ENCODE results near the gene GRK4.
"Not testable (repeated sequence)": the region's sequence is repeated elsewhere in the genome, so short reads cannot be mapped to it uniquely, and the experiment has no call there.

Gene GRK4

DNA sequence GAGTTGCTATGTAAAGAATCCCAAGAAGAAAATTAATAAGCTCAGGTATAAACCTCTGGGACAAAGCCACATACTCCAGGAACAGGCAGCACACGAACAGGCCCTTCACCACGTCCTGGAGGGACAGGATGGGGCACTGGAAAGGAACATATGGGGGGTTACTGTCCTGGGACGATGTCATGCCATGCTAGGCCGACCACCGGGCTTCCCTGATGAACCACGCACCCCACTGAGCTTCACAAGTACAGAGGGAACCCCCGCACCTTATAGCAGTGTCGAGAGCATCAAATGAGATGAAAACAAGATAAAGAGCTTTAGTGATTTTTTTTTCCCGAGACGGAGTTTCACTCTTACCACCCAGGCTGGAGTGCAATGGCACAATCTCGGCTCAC, 19.3 kb upstream of the GRK4 start:
- Histone ChIP-seq H3K4me3 (ENCODE audit: insufficient read depth, low read length, poor library complexity, severe bottlenecking) (no peak overlapping the region), H3K27me3 (ENCODE audit: low read length) (no peaks in the 10 kb centered on the region), H3K79me2 (ENCODE audit: insufficient read depth, low read length) (no peaks in the 10 kb centered on the region), H2AFZ (ENCODE audit: low read depth, low read length, severe bottlenecking) (no peak overlapping the region), H3K4me2 (ENCODE audit: low read depth, low read length, poor library complexity, severe bottlenecking) (no peak overlapping the region), H3F3A (ENCODE audit: insufficient read depth) (no peaks in the 10 kb centered on the region), H3K9ac (ENCODE audit: low read length) (no peak overlapping the region), H3K9me3 (ENCODE audit: insufficient read depth, low read length) (no peaks in the 10 kb centered on the region), H4K20me1 (ENCODE audit: low read depth, low read length) (no peaks in the 10 kb centered on the region), H3K36me3 (ENCODE audit: low read length) (peaks cover 9% of the 10 kb centered on the region), H3K9me2 (replicated peaks; ENCODE audit: insufficient read depth, low read length) (no peaks in the 10 kb centered on the region), H3K27ac (ENCODE audit: low read depth, low read length) (no peak overlapping the region)
- TF ChIP-seq EZH2phosphoT487 (conservative IDR thresholded peaks at IDR 0.05; ENCODE audit: low read length) = no peak
- no peak for TF ChIP-seq CTCF (IDR thresholded peaks at IDR 0.05; ENCODE audit: insufficient read depth, low read length, poor library complexity, severe bottlenecking)

DNA sequence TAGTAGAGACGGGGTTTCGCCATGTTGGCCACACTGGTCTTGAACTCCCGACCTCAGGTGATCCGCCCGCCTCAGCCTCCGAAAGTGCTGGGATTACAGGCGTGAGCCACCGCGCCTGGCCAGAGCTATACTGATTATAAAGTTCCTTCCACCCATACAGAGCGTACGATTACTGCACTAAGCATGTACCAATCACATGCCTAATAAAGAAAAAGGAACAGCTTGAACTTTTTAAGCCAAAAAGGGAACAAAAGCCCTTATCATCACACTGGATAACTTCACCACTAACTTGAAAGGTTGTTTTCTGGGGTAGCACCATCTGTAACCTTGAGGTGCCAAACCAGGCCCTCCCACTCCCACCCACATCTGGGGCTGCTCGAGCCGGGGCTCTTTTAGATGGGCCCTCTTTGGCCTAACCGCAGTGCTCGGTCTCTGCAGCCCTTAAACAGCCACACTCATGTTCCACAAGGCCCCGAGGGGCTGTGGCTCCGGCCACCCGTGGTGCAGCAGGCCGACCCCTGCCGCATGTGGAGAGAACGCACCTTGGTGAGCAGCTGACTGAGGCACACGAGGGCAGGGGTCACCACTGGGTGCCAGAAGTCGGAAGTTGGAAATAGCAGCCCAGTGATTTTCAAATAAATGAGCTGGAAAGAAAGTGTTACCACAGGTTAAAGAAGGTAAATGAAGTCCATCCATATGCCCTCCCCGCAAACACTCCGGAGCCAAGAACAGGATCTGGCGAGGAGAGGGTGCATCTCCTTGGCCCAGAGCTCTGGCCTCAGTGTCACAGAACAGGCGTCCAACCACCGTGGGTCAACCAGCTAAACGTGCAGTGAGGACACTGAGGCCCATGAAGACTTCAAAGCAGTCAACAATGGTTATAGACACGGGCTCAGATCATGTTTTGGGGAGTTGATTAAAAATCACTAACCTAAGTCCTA, 18.5 kb upstream of the GRK4 start:
- Histone ChIP-seq H3F3A (ENCODE audit: insufficient read depth) (no peaks in the 10 kb centered on the region), H3K27me3 (ENCODE audit: low read length) (no peaks in the 10 kb centered on the region), H3K9me3 (ENCODE audit: insufficient read depth, low read length) (no peaks in the 10 kb centered on the region), H3K36me3 (ENCODE audit: low read length) (peaks cover 9% of the 10 kb centered on the region), H4K20me1 (ENCODE audit: low read depth, low read length) (no peaks in the 10 kb centered on the region), H3K4me2 (ENCODE audit: low read depth, low read length, poor library complexity, severe bottlenecking) (no peak overlapping the region), H3K9ac (ENCODE audit: low read length) (no peak overlapping the region), H3K9me2 (replicated peaks; ENCODE audit: insufficient read depth, low read length) (no peaks in the 10 kb centered on the region), H3K4me3 (ENCODE audit: insufficient read depth, low read length, poor library complexity, severe bottlenecking) (no peak overlapping the region), H2AFZ (ENCODE audit: low read depth, low read length, severe bottlenecking) (no peak overlapping the region), H3K27ac (ENCODE audit: low read depth, low read length) (no peak overlapping the region), H3K79me2 (ENCODE audit: insufficient read depth, low read length) (no peaks in the 10 kb centered on the region)
- TF ChIP-seq EZH2phosphoT487 (conservative IDR thresholded peaks at IDR 0.05; ENCODE audit: low read length) (no peak), CTCF (IDR thresholded peaks at IDR 0.05; ENCODE audit: insufficient read depth, low read length, poor library complexity, severe bottlenecking) (no peak)

DNA sequence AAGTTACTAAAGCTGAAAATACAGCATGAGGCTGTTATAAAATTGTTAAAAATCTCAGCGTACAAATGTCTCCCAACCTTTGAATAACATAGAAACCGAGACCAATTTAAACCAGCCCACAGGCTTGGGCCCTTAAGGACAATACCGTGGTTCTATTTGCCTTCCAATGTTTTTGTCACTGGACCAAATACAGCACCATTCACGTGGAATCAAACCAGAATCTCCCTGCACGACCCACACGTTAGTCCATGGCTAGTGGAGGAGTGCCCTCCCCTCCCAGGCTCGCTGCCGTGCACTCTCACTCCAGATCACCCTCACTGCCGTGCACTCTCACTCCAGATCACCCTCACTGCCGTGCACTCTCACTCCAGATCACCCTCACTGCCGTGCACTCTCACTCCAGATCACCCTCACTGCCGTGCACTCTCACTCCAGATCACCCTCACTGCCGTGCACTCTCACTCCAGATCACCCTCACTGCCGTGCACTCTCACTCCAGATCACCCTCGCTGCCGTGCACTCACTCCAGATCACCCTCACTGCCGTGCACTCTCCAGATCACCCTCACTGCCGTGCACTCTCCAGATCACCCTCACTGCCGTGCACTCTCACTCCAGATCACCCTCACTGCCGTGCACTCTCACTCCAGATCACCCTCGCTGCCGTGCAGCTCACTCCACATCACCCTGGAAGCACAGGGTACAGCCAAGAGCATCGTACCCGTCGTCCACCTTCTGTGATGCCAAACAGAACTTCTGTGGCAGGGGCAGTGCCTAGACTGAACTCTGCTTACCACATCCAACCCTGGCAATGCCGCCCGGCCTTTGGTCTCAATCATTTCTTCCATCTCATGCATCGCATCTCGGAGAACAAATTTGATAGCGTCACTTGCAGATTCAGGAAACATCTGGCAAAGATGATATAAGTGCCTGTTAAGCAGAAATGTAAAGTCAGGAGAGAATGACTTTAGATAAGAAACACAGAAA, 17.5 kb upstream of the GRK4 start:
- H2AFZ ChIP-seq (ENCODE audit: low read depth, low read length, severe bottlenecking); H3K4me3 ChIP-seq (ENCODE audit: insufficient read depth, low read length, poor library complexity, severe bottlenecking); H3K9ac ChIP-seq (ENCODE audit: low read length); H3K79me2 ChIP-seq (ENCODE audit: insufficient read depth, low read length); H3K9me3 ChIP-seq (ENCODE audit: insufficient read depth, low read length); H3K27me3 ChIP-seq (ENCODE audit: low read length); H3K9me2 ChIP-seq (replicated peaks; ENCODE audit: insufficient read depth, low read length); H3F3A ChIP-seq (ENCODE audit: insufficient read depth); H4K20me1 ChIP-seq (ENCODE audit: low read depth, low read length); H3K4me2 ChIP-seq (ENCODE audit: low read depth, low read length, poor library complexity, severe bottlenecking); H3K27ac ChIP-seq (ENCODE audit: low read depth, low read length): not testable (repeated sequence)
- peaks cover 15% of the 10 kb centered on the region for H3K36me3 ChIP-seq (ENCODE audit: low read length)
